Measurements from ENCODE around the gene MAP3K6.
"Not testable (repeated sequence)": the region's sequence is repeated elsewhere in the genome, so short reads cannot be mapped to it uniquely, and the experiment has no call there.

DNA sequence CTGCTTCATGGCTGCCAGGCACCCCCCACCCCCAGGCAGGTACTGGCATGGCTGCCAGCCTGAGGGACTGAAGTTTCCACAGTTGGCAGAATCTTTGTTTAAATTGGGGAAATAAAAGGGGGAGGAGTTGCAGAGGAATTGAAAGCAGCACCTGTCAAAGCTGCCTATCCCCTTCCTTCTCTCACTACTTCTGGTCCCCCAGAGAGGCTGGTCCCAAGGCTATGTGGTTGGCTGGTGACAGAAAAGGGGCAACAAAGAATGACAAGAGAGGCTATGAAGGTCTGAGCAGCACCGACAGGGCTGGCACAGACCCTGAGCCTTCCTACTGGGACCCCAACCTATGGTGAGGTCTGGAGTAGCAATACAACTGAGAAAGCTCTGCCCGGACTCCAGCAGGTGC, 40.0 kb upstream of the MAP3K6 start:
- TF ChIP-seq, protein P1, sequence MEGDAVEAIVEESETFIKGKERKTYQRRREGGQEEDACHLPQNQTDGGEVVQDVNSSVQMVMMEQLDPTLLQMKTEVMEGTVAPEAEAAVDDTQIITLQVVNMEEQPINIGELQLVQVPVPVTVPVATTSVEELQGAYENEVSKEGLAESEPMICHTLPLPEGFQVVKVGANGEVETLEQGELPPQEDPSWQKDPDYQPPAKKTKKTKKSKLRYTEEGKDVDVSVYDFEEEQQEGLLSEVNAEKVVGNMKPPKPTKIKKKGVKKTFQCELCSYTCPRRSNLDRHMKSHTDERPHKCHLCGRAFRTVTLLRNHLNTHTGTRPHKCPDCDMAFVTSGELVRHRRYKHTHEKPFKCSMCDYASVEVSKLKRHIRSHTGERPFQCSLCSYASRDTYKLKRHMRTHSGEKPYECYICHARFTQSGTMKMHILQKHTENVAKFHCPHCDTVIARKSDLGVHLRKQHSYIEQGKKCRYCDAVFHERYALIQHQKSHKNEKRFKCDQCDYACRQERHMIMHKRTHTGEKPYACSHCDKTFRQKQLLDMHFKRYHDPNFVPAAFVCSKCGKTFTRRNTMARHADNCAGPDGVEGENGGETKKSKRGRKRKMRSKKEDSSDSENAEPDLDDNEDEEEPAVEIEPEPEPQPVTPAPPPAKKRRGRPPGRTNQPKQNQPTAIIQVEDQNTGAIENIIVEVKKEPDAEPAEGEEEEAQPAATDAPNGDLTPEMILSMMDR (IDR thresholded peaks at IDR 0.05), result not testable (repeated sequence)
- TF ChIP-seq POLR2A (IDR thresholded peaks at IDR 0.05), result not testable (repeated sequence)

All from testis (tissue), 2 donors.